C4-2B (cell line): ENCODE measurements around the gene RXFP3.

Experiments
- CTCF ChIP-seq: fragments of 450-650 bp; conservative IDR thresholded peaks from 2 replicates; pipeline ENCODE4 v1.5.1; 2017; ENCODE audit warnings: mild to moderate bottlenecking
- ZFX ChIP-seq: fragments of 450-650 bp; IDR thresholded peaks from 2 replicates; pipeline ENCODE4 v1.6.1; 2017

DNA sequence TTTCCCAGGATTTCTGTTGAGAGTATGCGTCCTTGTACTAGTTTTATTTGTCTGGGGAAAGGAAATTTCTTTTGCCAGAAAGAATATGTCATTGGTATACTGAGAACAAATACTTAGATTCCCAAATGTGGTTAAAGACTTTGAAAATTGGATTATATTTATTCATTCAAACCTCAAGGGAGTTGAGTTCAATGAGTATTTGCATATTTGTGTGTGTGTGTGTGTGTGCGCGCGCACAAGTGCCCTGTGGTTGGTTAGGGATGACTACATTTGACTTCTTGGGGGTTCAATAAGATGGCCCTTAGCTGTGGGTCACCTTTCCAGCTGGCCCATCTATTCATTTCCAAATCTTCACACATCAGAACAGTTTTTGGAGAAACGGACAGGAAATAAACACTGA, 4.9 kb downstream of the RXFP3 start:
- TF ChIP-seq CTCF (no peak), ZFX (no peak)
